Sigmoid colon (tissue), 4 donors: ENCODE results near the gene KCNF1.

Experiments used
- CTCF ChIP-seq, 4 experiments: fragments of 450-650 bp in 3 of 4; fragments of 200-600 bp in 1 of 4; IDR thresholded peaks; one replicate each; pipeline ENCODE4 v1.5.1; 2016 to 2019; ENCODE audit warnings: antibody characterized with exemption in 4 of 4, mild to moderate bottlenecking in 3 of 4, moderate library complexity in 2 of 4
- POLR2A ChIP-seq, 2 donors: fragments of 450-650 bp; IDR thresholded peaks; one replicate each; pipeline ENCODE4 v1.6.1; 2016; ENCODE audit warnings: antibody characterized with exemption in 2 of 2, mild to moderate bottlenecking in 2 of 2, moderate library complexity in 2 of 2
- POLR2AphosphoS5 ChIP-seq, 4 donors: sonication (generic); formaldehyde crosslinking; IDR thresholded peaks; one replicate each; pipeline ENCODE4 v1.6.1; 2017; ENCODE audit warnings: antibody characterized with exemption in 4 of 4

- TF ChIP-seq CTCF (IDR thresholded peaks at IDR 0.05) (no peak), POLR2AphosphoS5 (IDR thresholded peaks at IDR 0.05) (no peak), POLR2A (IDR thresholded peaks at IDR 0.05) (no peak)
These were observed 50.3 kb downstream of the KCNF1 start for GRCh38 chr2:10962004-10962403.
